ENCODE results near the gene TRIM24.

The TRIM24 gene

DNA sequence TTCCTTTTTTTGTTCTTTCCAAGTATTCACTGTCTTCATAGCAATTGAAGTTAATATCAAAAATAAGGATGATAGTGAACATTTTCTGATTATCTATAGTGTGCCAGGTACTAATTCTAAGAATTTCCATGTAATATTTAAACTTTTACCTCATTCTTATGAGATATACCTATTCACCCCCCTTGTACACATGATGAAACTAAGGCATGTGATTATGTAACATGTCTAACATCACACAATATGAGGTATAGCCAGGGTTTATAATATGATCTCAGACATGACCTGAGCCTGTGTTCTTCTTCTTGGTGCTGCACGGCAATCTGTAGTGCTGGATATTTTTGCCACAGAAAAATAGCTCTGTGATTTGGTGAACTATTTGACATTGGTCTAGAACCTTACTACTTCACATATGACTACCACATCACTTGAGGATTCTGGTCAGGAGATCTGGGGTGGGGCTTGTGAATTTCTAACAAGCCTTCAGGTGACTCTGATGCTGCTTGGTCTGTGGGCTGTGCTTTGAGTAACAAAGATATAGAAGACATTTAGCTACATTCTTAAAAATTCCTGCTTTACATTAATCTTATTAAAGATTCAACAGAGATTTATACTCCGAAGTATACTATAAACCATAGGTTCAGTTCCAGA is 79.1 kb downstream of the TRIM24 start:
- DNase-seq (ENCODE audit: low spot score): no peak

DNA sequence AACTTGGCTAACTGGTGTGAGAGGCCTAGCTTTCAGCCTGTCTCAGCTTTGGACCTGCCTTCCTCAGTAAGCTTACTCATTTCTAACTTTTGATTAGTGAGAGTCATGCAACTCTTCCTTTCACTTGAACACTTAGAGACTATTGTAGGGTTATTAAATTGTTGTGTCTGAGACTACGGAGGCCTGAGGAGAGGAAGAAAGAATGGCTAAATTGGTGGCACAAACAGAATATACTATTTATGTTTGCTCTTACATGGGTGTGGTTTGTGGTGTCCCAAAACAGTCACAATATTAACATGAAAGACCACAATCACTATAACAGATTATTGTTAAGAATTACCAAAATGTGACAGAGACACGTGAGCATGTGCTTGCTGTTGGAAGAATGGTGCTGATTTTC is 82.1 kb downstream of the TRIM24 start:
- no peak for DNase-seq (ENCODE audit: low spot score)

DNA sequence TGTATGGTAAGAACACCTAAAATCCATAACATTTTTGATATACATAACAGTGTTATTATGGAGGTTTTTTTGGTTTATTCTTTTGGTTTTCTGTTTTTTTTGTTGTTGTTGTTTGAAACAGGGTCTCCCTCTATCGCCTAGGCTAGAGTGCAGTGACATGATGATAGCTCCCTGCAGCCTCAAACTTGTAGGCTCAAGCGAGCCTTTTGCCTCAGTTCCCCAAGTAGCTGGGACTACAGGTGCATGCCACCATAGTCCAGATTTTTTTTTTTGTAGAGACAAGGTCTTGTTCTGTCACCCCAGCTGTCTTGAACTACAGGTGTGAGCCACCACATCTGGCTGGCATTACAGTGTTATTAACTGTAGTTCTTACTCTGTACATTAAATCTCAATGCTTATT is 83.7 kb downstream of the TRIM24 start:
- DNase-seq (ENCODE audit: low spot score): no peak

DNA sequence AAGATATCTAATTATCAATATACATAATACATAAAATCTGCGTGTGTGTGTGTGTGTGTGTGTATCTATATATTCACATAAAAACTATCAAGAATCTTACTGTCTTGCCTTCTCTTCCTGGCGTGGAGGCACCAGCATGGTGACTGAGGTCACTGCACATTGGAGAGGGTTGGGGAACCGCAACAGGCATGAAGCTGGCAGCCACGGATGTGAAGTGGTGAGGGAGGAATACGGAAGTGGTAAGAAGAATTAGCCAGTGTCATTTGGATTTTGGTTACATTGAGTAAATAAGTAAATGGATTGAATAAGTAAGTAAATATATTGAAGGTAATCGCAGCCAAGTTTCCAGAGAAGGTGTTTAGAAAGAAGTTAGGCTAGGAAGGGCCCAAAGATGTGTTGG is 85.1 kb downstream of the TRIM24 start:
- no peak for DNase-seq (ENCODE audit: low spot score)

DNA sequence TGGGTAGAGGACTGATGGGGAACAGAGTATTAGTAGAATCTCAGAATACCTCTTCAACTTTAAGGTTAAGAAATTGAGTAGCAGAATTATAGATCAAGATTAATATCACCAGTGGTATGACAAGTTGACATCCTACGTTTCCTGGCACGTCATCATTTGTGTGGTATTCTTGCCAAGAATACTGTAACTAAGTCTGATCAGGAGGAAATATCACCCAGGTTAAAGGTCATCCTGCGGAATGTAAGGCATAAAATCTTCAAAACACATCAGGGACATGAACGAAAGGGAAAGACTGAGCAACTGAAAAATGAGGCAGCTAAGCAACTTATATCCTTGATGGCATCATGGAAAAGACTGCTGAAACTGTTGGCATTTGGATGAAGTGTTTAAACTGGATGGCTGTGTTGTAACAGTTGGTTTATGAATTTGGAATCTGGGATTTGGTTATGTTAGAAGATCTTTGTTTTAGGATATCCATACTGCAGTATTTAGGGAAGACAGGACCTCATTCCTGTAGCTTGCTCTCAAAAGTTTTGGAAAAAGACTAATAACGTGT is 86.1 kb downstream of the TRIM24 start:
- DNase-seq (ENCODE audit: low spot score): no peak

DNA sequence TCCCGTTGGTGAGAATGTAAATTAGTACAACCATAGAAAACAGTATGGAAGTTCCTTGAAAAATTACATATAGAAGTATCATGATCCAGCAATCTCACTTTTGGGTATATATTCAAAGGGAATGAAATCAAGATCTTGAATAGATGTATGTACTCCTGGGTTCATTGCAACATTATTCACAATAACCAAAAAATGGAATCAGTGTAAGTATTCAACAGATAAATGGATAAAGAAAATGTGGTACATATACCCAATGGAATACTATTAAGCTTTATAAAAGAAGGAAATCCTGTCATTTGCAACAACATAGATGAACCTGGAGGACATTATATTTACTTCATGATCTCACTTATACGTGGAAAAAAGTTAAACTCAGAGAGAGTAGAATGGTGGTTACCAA is 86.8 kb downstream of the TRIM24 start:
- no peak for DNase-seq (ENCODE audit: low spot score)

DNA sequence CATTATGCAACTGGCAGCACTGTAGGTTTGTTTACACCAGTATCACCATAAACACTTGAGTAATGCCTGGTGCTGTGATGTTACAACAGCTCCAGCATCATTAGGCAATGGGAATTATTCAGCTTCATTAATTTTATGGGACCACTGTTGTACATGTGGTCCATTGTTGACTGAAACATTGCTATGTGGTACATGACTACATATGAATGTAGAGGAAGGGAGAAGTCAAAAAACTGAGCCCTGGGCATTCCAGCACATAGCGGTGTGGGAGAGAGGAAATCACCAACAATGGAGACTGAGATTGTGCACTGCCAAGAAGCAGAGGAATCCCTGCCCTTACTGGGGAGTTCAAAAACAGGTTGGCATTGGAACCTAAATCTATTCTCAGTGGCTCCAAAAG is 89.0 kb downstream of the TRIM24 start:
- no peak for DNase-seq (ENCODE audit: low spot score)

DNA sequence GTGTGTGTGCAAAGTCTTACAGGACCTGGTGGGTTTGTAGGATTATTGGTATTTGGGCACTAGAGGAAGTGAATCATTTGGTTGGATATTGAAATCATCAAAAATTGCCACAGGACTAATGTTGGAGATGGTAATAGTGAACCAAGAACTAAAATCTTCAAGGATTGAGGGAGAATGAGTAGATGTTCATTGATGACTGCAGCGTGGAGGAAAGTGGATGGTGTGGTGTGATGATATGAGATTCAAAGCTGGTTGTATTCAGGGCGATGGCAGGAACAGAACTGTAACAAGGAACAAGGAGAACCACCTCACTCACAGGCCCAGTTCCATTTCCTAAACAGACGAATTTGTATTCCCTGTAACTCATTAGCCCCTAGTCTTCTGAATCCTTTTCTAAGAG is 90.3 kb downstream of the TRIM24 start:
- DNase-seq (ENCODE audit: low spot score): no peak

DNA sequence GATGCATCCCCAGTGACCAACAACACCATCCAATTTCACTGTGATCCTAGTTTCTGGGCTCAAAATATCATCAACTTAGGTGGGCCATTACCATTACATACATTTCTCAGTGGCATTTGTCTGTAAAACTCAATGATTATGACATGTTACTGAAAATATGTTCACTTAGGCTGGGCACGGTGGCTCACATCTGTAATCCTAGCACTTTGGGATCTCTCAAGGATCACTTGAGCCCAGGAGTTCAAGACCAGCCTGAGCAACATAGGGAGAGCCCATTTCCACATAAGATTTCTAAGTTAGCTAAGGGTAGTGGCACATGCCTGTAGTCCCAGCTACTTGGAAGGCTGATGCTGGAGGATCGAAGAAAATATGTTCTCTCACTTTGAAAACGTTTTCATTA is 91.0 kb downstream of the TRIM24 start:
- DNase-seq (ENCODE audit: low spot score): no peak

DNA sequence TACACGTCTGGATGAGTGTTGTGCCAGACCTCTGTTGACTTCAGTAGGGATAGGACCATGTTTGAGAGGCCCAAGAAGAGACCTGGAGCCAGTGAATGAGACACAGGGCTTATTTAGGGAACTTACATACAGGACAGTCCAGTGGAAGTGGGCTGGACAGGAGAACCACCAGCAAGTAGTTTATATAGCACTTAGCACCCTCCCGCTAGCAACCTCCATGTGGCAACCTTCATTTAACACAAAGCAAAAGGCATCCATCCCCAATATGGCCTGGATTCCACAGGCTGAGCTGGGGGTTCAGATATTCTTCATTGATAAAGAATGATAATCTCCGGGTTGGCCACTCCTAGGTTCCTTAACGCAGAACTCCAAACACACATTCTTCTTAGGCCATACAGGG is 93.7 kb downstream of the TRIM24 start:
- DNase-seq (ENCODE audit: low spot score): no peak

DNA sequence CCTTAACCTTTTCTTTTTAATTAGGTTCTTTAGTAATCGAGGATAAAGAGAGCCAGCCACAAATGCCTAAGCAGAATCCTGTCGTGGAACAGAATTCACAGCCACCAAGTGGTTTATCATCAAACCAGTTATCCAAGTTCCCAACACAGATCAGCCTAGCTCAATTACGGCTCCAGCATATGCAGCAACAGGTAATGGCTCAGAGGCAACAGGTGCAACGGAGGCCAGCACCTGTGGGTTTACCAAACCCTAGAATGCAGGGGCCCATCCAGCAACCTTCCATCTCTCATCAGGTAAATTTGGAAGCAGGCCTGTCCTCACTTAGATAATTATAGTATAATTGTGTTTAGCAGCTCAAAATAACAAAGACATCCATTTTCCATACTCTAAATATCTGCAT is 94.6 kb downstream of the TRIM24 start:
- DNase-seq (ENCODE audit: low spot score): no peak

DNA sequence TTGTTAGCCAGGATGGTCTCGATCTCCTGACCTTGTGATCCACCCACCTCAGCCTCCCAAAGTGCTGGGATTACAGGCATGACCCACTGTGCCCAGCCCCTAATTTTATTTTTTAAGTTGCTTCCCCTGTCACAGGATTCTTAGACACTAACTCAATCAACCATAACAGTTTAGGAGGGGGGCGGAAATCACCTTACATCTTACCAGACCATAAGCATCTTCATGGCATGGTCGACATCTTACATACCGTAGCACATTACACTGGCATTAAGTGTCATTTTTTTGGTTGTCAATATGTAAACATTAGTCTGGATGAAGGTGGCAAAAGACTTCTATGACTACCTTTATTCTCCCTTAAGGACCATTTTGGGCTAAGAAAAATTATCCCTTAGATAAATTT is 95.6 kb downstream of the TRIM24 start:
- DNase-seq (ENCODE audit: low spot score): no peak

DNA sequence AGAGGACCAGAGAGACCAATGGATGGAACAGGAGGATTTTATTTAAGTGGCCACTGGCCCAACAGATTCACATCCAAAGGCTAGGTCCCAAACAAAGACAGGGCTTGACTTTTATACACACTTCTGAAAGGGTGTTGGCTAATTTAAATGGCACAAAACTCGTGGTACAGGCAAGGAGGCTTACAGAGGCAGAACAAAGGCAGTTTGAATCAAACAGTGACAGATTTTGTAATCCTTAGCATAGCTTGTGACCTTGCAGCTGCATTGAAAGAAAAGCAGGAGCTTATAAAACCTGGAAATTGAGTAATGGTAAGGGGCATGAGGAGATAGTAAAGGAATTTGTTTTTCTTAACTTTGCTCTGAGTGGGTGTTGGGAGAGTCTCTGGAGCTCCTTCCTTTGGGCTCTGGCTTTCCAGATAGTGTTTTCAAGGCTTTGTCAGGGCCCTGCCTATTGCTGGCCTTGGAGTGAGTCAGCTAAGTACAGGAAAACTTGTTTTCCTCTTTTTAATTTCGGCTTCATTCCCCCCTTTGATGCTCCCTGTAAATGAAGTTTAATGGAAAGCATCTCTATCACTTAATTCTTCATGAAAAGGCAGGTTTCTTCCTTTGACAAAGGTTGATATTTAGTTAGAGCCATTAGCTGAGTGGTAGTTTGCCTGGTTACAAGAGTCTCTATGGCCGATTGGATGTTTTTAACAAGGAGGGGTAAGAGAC is 96.9 kb downstream of the TRIM24 start:
- no peak for DNase-seq (ENCODE audit: low spot score)

DNA sequence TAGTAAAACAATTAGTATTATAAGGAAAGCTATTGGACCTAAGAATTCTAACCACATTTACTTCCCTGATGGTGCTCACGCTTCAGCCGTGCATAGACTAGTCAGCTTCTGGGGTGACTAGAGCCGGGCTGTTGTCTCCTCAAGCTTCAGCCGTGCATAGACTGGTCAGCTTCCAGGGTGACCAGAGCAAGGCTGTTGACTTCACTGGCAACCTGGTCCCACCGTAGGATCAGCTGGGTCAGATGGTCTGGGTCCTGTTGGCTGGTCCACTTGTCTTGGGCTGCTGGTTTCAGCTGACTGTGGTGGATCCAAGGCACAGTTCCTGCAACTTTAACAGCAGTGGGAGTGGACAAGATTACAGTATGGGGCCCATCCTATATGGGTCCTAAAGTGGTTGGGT is 99.4 kb downstream of the TRIM24 start:
- no peak for DNase-seq (ENCODE audit: low spot score)

DNA sequence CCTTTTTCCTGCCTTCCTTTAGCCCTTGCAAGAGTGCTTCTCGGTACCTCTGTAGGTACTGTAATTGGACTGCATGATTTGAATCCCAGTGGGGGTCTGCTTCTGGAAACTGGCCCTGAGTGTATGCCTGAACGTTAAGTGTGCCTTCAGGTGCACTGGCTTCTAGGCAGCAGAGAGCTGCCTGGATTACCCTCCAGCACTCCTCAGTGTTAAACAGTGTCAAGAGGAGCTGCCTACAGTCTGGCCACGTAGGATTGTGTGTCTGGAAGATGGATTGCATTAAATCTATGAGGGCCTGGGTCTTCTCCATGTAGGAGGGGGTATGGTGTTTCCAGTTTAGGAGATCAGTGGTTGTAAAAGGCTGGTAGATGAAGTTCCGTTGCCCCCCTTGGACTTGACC is 103.7 kb downstream of the TRIM24 start:
- DNase-seq (ENCODE audit: low spot score): no peak

DNA sequence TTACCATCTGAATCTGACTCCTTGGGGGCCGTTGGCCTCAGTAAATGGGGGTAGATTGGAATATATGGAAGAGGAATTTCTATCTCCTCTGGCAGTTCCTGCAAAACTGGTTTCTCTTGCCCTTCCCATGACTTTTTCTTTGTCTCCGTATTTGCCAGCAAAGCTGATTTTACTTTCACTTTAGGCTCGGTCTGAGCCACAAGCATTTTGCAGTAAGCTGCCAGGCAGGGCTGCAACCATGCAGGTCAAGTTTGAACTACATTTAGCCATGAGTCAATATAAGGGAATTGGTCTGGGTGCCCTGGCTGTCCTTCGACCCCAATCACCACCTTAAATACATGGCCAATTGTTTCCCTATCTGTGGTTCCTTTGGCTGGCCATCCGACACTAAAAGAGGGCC is 104.3 kb downstream of the TRIM24 start:
- no peak for DNase-seq (ENCODE audit: low spot score)

DNA sequence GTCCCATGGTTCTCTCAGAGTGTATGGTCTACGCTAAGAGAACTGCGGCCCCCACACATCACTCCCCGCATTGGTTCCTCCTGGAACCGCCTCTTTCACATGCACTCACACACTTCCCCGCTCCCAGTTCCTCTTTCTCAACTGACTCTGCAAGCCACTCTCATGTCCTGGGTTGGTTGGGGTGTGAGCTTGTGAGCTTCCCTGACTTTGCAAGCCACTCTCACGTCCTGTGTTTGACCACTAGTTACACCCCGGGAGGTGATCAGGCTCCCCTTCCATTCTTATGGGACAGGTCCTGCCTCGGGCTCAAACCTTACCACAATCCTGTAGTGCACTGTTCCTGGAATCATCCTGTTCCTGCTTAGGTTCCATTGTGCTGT is 105.0 kb downstream of the TRIM24 start:
- no peak for DNase-seq (ENCODE audit: low spot score)

DNA sequence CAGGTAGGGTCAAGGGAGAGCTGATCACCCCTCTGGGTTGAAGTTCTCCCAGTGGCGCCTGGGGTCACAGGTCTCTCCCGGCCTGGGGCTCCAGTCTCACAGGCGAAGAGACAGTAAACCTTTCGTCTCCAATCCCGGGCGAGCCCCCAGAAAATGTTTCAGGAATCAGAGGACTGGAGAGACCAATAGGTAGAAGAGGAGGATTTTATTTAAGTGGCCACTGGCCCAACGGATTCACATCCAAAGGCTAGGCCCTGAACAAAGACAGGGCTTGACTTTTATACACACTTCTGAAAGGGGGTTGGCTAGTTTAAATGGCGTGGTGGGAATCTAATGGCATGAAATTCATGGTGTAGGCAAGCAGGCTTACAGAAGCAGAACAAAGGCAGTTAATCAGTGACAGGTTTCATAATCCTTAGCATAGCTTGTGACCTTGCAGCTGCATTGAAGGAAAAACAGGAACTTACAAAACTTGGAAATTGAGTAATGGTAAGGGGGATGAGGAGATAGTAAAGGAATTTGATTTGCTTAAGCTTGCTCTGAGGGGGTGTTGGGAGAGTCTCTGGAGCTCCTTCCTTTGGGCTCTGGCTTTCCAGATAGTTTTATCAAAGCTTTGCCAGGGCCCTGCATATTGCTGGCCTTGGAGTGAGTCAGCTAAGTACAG is 105.5 kb downstream of the TRIM24 start:
- DNase-seq (ENCODE audit: low spot score): no peak

DNA sequence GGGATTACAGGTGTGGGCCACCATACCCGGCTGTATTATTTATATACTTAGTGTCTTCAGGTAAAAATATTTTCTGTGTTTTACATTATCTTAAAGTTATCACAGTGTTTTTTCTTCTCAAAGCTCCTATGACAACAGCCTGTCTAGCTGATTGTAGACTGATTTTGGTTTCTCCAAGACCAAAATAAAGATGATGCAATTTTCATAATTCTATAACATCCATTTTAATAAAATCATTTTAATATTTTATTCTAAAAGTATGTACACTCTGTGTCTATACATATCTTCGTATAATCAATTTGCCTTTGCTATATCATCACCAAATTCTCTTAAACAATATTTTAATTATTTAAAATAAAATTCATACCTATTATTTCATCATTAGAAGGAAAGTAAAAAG is 108.6 kb downstream of the TRIM24 start:
- DNase-seq (ENCODE audit: low spot score): no peak

DNA sequence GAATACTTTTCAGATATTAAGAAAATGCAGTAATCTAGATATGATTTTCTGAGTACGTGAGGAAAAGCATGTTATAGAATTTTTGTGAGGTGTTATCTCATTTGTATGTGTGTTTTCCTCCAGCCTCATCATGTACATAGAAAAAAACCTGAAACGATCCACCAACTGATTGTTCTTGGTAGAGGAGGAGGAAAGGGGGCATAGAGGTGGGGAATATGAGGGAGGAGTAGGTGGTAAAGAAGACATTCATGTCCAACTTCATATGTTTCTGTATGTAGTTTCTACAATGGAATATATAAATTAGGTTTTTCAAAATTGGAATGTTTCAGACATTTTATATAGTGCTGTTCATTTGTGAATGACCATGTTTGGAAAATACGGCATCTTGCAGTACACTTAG is 109.4 kb downstream of the TRIM24 start:
- no peak for DNase-seq (ENCODE audit: low spot score)

DNA sequence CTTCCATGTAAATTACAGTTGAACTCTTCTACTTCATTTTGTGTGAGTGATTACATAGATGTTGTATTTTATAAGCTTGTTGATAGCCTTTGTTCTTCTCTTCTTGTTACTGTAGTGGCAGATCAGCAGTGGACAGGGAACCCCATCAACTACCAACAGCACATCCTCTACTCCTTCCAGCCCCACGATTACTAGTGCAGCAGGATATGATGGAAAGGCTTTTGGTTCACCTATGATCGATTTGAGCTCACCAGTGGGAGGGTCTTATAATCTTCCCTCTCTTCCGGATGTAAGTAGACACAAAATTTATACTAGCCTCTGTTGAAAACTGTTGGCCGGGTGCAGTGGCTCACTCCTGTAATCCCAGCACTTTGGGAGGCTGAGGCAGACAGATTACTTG is 110.7 kb downstream of the TRIM24 start:
- no peak for DNase-seq (ENCODE audit: low spot score)

DNA sequence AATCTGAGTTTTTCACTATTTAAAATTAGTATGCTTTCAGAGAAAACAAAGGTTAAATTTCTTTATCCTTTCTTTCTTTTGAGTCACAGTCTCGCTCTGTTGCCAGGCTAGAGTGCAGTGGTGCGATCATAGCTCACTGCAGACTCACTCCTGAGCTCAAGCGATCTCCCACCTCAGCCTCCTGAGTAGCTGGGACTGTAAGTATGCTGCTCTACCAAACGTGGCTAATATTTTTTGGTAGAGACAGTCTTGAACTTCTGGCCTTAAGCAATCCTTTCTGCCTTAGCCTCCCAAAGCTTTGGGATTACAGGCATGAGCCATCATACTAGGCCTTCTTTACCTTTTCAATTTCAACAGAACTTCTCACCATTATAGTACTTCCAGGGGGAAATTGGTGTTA is 113.7 kb downstream of the TRIM24 start:
- no peak for DNase-seq (ENCODE audit: low spot score)

DNA sequence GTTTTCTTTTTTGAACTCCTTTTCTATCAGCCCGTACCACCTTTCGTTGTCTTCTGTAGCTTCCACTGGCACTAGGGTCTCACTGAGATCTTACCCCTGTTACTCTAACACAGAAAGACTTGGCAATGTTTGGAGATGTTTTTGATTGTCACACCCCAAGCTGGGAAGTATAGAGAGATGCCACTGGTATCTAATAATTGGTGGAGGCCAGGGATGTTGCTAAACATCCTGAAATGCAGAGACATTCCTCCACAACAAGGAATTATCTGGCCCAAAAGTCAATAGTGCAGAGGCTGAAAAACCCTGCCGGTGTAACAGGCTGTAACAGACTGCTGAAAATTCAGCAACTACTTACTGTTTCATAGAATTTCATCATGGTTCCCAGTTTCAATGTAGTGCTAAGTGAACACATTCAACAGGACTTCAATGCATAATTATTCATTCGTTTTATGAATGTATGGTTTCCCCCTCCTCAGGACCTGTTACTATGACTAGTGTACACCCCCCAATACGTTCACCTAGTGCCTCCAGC is 115.9 kb downstream of the TRIM24 start:
- DNase-seq (ENCODE audit: low spot score): no peak

Measured in CD4-positive, alpha-beta T cell treated with Interleukin-6 at 100 ng/mL for 8 hours (primary cell).